Measurements from ENCODE around the gene PMS2.
"Not testable (repeated sequence)": the region's sequence is repeated elsewhere in the genome, so short reads cannot be mapped to it uniquely, and the experiment has no call there.

PMS2 gene

DNA sequence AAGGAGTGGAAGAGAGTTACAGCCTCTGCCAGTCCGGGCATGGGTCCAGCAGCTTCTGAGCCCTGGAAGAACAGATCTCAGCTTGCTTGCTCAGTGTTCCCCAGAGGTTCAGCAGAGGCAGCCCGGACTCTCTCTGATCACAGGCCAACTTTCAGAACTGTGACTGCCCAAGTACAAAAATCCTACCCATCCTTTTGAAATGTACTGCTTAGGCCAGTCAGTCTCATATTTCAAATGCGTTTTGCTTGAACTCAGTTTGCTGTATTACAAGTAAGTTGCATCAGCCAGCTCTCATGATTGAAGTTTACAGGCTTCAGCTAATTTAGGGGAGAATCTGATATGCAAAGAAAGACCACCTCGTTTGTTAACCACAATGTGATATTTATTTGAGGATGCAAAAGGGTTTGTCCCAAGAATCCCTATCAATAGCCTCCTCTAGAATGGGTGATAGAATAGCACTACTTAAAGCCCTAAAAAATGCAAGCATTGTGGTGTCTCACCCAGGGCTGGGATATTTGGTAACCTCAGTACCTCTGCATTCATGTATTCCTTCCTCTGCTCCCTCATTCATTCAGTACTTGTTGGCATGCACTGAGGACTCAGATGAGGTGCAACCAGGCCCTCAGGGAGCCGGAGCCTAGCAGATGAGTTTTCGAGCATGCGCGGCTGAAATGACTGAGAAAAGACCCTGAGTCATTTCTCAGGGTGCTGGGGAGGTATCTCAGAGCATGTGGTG is 7.2 kb upstream of the PMS2 start:
- DNase-seq = peak; percentile 68 to 85

DNA sequence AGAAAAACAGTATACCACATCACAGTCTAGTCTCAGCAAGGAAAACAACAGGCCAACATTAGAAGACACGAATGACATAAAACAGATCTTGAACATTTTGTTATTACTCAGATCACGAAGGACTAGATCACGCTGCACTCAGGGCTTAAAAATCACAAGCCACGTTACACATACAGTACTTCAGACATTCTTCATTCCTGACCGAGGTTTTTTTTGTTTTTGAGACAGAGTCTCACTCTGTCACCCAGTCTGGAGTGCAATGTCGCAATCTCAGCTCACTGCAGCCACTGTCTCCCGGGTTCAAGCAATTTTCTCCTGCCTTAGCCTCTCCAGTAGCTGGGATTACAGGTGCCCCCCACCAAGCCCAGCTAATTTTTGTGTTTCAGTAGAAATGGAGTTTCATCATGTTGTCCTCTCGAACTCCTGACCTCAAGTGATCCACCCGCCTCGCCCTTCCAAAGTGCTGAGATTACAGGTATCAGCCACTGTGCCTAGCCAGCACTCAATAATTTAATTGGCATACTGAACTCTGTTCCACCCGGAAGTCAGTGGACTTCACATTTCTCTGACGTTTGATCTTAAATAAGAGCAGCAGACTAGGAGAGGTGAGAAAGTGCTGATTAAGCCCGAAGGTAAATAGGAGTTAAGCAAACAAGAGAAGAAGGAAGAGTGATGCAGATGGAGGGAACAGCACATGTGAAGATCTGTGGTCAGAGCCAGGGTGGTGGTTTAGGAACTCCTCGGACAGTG is 3.7 kb upstream of the PMS2 start:
- DNase-seq = no peak

DNA sequence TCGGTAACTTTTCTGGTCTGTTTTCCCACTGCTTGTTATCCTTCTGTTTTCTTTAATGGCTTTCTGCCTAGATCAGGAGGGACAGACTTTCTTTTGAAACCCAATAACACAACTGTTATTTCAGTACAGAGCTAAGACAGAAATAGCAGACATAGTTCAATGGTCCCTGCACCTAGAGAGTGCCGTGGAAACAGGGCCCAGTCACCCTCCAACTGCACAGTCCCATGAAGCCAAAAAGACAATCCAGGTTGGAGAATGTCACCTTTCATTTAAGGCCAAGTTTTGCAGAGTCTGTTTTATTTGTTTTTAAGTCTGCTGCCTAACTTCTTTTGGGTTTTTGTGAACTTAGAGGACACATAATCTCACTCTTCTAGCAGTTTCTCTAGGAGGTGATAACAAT is 2.7 kb upstream of the PMS2 start:
- DNase-seq = no peak

DNA sequence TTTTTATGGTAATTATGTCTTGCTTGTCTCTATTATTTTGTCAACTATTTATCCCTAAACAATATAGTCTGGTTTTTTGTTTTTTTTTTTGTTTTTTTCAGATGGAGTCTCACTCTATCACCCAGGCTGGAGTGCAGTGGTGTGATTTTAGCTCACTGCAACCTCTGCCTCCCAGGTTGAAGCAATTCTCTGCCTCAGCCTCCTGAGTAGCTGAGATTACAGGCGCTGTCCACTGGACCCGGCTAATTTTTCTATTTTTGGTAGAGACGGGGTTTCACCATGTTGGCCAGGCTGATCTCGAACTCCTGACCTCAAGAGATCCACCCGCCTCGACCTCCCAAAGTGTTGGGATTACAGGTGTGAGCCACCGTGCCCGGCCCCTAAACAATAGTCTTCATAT is 1.5 kb upstream of the PMS2 start:
- not testable (repeated sequence) for DNase-seq

DNA sequence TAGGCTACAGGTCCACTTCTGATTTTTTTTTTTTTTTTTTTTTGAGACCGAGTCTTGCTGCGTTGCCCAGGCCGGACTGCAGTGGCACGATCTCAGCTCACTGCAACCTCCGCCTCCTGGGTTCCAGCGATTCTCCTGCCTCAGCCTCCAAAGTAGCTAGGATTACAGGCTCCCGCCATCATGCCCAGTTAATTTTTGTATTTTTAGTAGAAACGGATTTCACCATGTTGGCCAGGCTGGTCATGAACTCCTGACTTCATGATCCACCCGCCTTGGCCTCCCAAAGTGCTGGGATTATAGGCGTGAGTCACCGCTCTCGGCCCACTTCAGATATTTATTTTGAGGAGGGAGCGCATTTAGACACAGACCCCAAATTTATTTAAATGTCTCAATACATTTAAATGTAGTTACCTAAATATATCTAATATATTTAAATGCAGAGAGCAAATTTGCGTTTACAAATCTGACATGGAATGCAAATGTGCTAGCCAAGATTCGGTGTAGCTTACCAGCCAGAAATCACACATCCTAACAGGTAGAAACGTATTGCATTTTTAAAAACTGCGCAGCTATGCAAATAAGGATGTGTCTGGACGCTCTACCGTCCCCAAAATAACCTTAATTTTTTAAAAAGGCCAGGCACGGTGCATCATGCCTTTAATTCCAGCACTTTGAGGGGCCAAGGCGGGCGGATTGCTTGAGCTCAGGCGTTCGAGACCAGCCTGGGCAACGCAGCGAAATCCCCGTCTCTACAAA is 836 bp downstream of the PMS2 start:
- DNase-seq = not testable (repeated sequence)

DNA sequence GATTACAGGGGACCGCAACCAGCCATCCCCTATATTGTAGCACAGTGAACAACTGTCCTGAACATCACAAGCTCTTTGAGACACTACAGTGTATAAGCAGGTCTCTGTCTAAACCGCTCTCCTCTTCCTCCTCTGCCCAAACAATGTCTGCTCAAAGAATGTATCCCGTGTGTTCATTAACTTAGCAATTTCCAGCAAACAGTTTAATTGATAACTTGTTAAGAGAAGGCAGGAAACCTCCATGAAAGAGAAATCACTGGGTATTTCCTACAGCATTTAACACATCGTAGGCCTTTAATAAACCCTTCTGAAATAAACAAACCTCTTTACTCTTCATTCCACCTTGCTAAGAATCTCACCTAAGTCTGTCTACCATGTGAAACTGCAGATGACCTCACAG is 1.5 kb downstream of the PMS2 start:
- DNase-seq = no peak

DNA sequence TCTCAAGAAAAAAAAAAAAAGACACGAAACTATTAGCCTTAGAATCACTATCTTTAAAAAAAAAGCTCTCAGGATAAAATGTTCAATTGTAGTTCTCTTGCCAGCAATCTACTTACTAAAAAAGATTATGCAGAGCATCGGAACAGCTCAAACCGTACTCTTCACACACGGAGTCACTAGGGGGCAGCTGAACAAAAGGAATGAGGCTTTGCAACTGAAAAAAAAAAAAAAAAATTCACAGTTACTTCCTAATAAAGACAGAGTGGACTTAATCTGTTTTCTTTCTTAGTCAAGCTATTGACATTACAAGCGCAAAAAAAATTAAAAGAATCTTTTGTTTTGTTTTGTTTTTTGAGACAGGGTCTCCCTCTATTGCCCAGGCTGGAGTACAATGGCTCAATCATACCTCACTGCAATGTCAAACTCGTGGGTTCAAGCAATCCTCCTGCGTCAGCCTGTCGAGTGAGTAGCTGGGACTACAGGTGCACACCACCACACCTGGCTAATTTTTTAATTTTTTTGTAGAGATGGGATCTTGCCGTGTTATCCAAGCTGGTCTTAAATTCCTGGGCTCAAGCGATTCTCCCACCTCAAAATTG is 11.5 kb downstream of the PMS2 start:
- DNase-seq = peak in 1 of 2 experiments; percentile 58

DNA sequence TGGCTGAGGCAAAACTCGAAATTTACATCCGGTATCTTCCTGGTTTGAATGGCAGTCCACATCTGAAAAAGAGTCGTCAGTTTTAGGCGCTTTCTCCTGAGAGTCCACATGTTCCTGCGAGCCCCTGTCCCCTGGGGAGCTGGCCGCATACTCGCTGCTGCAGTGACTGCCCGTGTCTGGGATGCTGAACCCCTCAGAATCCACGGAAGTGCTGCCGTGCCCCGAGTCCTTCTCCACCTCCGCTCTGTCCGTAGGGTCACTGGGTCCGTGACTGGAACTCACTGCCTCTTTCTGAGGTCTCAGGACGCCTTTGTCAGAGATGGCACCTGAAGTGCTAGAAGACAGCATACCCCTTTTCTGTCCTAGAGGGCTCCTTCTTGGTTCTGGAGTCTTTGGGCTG is 21.8 kb downstream of the PMS2 start:
- DNase-seq = not testable (repeated sequence)

DNA sequence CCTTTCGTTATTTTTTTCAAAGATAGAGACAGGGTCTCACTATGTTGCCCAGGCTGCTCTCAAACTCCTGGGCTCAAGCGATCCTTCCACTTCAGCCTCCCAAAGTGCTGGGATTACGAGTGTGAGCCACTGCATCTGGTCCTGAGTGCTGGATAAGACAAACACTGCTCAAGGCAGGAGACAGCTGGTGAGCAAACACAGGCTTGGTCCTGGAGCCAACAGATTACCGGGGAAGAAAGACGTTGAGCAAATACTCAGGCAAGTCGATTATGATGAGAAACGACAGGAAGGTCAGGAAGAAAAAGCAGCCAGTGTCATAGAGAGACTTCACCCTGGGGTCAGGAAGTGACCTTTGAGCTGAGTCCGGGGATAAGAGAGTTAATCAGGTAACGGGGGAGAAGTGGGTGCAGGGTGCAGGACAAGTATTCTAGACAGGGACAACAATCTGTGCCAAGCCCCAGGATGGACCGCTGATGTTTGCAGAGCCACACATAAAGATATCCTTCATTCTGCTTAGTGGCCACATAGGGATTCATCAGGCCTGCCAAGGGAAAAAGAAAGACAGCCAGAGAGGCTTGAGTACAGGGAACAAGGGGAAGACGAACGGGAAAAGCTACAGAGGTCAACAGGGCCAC is 29.1 kb downstream of the PMS2 start:
- DNase-seq = not testable (repeated sequence)

DNA sequence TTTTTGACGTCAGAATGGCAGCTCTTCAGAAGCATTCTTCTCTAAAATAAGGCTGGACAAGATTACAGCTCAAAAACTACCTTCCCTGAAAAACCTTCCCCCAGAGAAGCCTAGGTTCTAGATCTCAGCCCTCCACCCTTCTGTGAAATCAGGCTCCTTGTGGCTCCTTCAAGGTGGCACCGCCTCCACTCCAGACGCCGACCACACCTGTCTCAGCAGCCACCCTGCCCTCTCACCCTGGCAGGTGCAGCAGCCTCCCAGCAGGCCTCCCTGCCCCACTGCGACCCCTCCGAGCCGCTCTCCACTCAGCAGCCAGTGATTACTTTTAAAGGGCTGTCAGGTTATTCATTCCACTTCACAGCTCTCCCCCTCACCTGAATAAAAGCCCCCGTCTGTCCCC is 35.3 kb downstream of the PMS2 start:
- DNase-seq = not testable (repeated sequence)

DNA sequence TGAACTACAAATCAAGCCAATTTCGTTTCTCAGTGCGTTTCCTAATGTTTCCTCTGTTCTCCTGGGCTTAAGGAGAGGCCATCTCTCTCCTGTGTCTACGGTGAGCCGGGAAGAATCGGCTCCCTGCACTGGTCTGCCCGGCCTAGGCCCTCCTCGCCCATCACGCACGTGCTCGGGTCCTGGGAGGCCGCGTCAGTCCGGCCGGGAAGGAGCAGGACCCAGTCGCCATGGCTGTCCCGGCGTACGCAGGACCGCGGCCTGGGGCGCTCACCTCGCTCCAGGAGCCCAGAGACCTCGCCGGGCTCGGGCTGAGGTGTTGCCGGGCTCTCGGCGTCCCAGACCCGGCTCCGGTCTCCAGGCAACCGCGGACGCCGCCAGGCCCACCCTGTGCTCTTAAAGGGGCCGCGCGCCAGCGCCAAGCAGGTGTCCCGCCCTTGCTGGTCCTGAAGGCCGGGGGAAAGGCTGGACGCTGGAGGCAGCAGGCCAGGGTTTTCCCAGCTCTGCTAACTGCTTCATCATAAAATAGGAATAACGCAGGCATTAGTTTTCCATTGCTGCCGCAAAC is 38.4 kb downstream of the PMS2 start, which contains the start of gene RSPH10B:
TSS of gene RSPH10B (minus strand) at position 343 of the 565 bp plus-strand sequence. CDS start 3,573 bp downstream, outside the sequence.
- DNase-seq = not testable (repeated sequence)

DNA sequence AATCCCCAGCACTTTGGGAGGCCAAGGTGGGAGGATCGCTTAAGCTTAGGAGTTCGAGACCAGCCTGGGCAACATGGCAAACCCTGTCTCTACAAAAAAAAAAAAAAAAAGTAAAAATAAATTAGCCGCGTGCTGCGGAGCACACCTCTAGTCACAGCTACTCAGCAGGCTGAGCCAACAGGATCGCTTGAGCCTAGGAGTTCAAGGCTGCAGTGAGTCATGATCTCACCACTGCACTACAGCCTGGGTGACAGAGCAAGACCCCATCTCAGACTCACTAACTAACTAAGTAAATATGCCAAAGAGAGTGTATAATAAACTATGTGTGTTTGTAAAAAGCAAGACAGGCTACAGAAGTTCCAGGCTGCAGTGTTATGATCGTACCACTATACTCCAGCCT is 45.0 kb downstream of the PMS2 start:
- not testable (repeated sequence) for DNase-seq

DNA sequence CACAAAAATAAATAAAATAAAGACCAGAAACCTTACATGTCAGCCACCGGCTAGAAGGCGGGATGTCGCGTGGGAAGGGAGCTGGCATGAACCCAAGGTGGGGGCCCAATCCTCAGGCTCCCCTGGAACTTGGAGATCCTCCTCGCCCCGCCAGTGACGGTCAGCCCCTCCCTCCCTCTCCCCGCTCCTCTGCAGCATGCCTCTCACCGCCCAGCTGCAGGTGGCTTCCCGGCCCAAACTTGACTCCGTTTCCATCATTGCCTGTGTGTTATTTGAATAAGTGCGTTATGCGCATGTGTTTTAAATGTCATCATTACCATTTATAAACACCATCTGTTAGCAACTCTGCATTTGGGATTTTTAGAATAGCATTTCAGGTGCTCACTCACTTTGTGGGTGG is 45.6 kb downstream of the PMS2 start:
- not testable (repeated sequence) for DNase-seq

DNA sequence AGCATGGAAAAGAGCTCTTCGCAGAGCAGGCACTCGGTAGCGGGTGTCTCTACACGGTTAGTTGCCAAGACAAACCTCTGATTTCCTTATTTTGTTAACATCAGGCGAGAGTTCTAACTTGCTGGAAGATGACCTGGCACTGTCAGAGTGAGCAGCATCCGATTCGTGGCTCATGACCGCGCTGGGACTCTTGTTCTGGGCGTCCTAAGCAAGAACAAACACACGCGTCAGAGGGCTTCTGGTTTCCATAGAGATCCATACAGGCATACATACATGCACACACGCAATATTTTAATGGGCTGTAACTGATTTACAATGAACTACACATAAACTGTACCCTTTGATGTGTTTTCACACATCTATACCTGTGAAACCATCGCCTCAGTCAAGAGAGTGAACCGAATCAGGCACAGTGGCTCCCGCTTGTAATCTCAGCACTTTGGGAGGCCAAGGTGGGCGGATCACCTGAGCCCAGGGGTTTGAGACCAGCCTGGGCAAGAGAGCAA is 73.9 kb downstream of the PMS2 start:
- not testable (repeated sequence) for DNase-seq

DNA sequence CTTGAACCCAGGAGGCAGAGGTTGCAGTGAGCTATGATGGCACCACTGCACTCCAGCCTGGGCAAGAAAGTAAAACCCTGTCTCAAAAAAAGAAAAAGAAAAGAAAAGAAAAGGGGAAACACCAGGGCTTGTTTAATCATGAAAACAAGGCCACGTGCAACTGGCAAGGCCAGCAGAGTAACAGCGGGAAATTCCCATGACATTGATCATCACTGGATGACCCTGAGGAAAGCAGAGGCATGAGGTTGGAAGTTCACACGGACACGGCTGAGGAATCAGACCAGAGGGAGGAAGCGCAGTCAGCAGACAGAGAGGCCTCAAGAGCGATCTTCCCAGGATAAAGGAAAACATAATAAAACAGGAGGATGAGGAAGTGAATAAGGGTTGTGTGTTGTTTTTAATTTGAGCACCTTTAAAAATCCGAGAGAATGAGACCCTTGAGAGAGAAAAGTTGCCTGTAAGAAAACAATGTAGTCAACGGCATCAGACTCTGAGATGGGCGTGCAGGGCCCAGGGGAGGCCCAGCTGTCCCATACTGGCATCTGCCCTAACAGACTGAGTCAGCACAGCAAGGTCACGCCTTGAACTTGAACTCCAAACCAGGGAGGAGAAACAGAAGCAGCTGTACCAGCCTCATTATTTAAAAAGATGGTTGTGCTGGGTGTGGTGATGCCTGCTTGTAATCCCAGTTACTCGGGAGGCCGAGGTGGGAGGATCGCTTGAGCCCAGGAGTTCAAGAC is 76.8 kb downstream of the PMS2 start:
- not testable (repeated sequence) for DNase-seq

DNA sequence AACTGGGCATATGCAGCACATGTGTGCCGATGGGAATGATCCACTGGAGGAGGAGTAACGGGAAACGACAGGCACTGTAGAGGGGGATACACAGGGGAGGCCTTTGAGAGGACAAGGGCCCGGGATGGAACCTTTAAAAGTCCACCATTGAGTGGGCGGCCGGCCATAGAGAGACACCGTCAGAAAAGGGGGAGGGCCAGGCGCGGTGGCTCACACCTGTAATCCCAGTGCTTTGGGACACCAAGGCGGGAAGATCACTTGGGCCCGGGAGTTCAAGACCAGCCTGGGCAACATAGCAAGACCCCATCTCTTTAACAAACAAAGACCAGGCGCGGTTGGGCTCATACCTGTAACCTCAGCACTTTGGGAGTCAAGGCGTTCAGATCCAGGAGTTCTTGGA is 77.6 kb downstream of the PMS2 start:
- DNase-seq = not testable (repeated sequence)

DNA sequence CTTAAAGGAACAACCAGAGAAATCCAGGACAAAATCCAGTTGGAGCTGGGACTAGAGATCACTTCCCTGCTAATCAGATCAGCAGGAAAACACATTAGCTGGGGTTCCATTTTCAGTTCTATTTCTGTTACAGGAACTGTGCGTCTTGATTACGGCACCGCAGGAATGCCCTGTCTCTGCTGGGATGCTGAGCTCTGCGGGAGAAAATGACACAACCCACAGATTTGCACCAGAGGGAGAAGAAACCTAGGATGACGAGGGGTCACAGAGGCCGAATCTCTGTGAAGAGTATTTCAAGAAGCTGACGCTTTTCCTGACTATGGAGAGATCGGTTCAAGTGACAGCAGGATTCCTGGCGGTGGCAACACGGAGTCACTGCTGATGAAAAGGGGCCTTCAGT is 78.6 kb downstream of the PMS2 start:
- DNase-seq = not testable (repeated sequence)

DNA sequence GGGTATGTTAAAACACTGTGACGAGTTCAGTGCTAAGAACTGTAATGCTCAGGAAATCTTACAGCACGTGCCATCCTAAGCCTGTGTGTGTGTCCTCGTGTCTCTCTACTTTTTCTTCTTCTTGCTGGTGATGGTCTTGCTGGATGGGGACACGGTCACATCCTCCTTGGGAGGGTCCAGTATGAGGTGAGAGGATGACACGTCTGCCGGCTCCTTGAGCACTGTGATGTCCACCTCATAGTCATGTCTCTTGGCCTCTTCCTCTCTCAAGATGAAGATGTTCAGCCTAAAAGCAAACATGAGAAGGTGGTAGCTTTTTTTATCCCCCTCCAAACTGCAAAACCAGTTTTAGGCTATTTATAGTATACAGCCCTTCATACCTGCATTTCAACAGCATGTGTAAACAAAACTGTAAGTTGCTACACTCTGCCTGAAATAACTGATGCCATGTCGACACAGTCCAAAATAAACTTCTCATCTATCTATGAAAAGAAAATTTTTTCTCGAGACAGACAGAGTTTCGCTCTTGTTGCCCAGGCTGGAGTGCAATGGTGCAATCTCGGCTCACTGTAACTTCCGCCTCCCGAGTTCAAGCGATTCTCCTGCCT is 82.5 kb downstream of the PMS2 start:
- not testable (repeated sequence) for DNase-seq

DNA sequence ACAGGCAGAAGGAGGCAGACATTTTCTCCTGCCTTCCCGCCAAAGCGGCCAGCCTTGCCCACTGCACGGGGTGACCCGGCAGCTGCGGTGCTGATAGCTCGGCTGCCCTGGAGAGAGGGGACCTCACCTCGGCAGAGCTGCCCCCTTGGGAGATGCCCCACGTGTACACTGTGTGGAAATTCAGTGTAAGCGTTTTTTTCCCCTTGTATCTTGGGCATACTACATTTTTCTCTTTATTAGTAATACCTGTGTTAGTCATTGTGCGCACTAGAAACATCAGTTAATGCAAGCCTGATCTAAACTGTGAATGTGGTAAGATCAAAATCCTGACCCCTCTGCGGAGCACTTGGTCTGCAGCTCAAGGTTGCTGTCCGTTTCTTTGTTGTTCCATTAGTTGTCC is 84.2 kb downstream of the PMS2 start:
- DNase-seq = not testable (repeated sequence)

DNA sequence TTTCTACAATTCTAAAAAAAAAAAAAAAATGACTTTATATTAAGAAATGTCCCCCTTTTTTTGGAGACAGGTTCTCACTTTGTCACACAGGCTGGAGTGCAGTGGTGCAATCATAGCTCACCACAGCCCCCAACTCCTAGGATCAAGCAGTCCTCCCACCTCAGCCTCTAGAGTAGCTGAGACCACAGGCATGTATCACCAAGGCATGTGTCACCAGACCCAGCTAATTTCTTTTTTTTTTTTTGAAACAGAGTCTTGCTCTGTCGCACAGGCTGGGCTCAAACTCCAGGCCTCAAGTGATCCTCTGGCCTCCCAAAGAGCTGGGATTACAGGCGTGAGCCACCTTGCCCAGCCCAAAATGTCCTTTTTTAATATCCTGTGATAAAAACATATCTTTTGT is 84.7 kb downstream of the PMS2 start:
- not testable (repeated sequence) for DNase-seq
